ENCODE results near the gene CACNA1D. TPM values are rescaled to one million over a fixed set of nuclear protein-coding genes. Genes with fewer than 3 reads are reported as not detected.
"Not testable (repeated sequence)": the region's sequence is repeated elsewhere in the genome, so short reads cannot be mapped to it uniquely, and the experiment has no call there.

The CACNA1D gene
- total RNA-seq, 1 experiment from 2014 or later = 1.1 TPM

DNA sequence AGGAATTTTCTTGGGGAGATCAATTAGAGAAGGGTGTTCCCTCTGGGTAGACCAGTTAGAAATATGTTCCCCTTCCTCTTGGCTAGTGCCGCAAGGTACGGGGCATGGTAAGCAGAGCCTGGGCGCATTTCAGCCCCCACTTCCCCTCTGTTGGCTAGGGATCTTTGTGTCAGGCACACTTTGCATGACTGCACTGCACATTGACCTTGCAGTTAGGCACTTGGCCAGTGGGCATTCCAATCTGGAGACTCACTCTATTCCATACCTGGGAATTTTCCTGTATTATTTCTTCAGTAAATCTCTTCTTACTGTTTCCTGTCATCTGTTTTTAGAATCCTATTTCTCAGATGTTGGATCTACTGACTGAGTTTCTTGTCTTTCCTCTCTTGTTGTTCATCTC, 30.0 kb upstream of the CACNA1D start:
- DNase-seq (ENCODE audit: low read depth, low spot score) (peak; percentile 18), ATAC-seq (peak; percentile 82)
- TF ChIP-seq JUND (IDR thresholded peaks at IDR 0.05) (0 out of 2 replicates have a peak, but pooled peaks have one; percentile 14), ELF1 (IDR thresholded peaks at IDR 0.05; ENCODE audit: borderline replicate concordance, low read depth) (no peak)
- Histone ChIP-seq H2AFZ (ENCODE audit: low read depth, low read length, poor library complexity, severe bottlenecking) (peak overlapping the region; percentile 61), H3K4me3 (replicated peaks in 1 of 2; ENCODE audit: low read depth in 1 of 2, low read length in 2 of 2) (0 out of 4 replicates have a peak overlapping the region, but pooled peaks of 1 of the 2 experiments have one; percentile 13), H3K36me3 (ENCODE audit: control insufficient read depth in 1 of 2, insufficient read depth in 2 of 2, low read length in 2 of 2) (no peaks in the 10 kb centered on the region), H3K4me1 (ENCODE audit: control insufficient read depth in 1 of 2, insufficient read depth in 2 of 2, low read length in 2 of 2) (peaks cover 7 to 12% of the 10 kb centered on the region in 2 experiments), H3K27ac (ENCODE audit: low read depth, low read length) (no peak overlapping the region), H3K79me2 (ENCODE audit: insufficient read depth, low read length) (no peaks in the 10 kb centered on the region), H4K20me1 (ENCODE audit: insufficient read depth) (no peaks in the 10 kb centered on the region), H3K9me2 (ENCODE audit: insufficient read depth) (no peaks in the 10 kb centered on the region), H3K27me3 (ENCODE audit: insufficient read depth, low read length) (0 out of 2 replicates have a peak, but pooled peaks cover 2% of the 10 kb centered on the region), H3K4me2 (ENCODE audit: low read length) (peak overlapping the region; percentile 54), H3K9me3 (ENCODE audit: control insufficient read depth in 1 of 2, insufficient read depth in 1 of 2, low read depth in 1 of 2, low read length in 2 of 2) (no peaks in the 10 kb centered on the region), H3K9ac (ENCODE audit: low read length) (no peak overlapping the region)
- no TSS peak for BruUV-seq (replicated peaks)
- intact Hi-C loops (cut with micrococcal nuclease) = no loop called here
- CTCF ChIA-PET = no interaction called here
- POLR2A ChIA-PET = no interaction called here
- RAD21 ChIA-PET (ENCODE audit: low non-redundant PET in 1 of 2, low total read pairs in 2 of 2, uncharacterized antibody in 2 of 2, unreplicated experiment in 2 of 2) = no interaction called here

DNA sequence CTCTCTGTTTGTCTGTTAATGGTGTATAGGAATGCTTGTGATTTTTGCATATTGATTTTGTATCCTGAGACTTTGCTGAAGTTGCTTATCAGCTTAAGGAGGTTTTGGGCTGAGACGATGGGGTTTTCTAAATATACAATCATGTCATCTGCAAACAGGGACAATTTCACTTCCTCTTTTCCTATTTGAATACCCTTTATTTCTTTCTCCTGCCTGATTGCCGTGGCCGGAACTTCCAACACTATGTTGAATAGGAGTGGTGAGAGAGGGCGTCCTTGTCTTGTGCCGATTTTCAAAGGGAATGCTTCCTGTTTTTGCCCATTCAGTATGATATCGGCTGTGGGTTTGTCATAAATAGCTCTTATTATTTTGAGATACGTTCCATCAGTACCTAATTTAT, 24.7 kb upstream of the CACNA1D start:
- not testable (repeated sequence) for H3K9ac ChIP-seq (ENCODE audit: low read length)

DNA sequence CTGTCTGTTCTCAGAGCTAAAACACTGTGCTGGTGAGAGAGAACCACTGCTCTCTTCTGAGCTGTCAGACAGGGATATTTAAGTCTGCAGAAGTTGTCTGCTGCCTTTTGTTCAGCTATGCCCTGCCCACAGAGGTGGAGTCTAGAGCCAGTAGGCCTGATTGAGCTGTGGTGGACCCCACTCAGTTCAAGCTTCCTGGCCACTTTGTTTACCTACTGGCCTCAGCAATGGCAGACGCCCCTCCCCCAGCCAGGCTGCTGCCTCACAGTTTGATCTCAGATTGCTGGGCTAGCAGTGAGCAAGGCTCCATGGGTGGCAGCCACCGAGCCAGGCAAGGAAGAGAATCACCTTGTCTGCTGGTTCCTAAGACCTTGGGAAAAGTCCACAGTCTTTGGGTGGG, 21.0 kb upstream of the CACNA1D start:
- H3K9me2 ChIP-seq (ENCODE audit: insufficient read depth) = no peaks in the 10 kb centered on the region
- intact Hi-C loops (cut with micrococcal nuclease) = no loop called here
- no peaks in the 10 kb centered on the region for H3K36me3 ChIP-seq (ENCODE audit: control insufficient read depth in 1 of 2, insufficient read depth in 2 of 2, low read length in 2 of 2)
- H3K4me1 ChIP-seq (ENCODE audit: control insufficient read depth in 1 of 2, insufficient read depth in 2 of 2, low read length in 2 of 2) = no peaks in the 10 kb centered on the region
- H3K27me3 ChIP-seq (ENCODE audit: insufficient read depth, low read length) = no peaks in the 10 kb centered on the region
- no peak overlapping the region for H3K4me2 ChIP-seq (ENCODE audit: low read length)
- ChIA-PET RAD21 (ENCODE audit: low non-redundant PET in 1 of 2, low total read pairs in 2 of 2, uncharacterized antibody in 2 of 2, unreplicated experiment in 2 of 2) (no interaction called here), CTCF (no interaction called here), POLR2A (no interaction called here)
- no TSS peak for BruUV-seq (replicated peaks)
- DNase-seq (ENCODE audit: low read depth, low spot score) (no peak), ATAC-seq (no peak)
- H3K9ac ChIP-seq (ENCODE audit: low read length) = no peak overlapping the region
- no peaks in the 10 kb centered on the region for H3K9me3 ChIP-seq (ENCODE audit: control insufficient read depth in 1 of 2, insufficient read depth in 1 of 2, low read depth in 1 of 2, low read length in 2 of 2)
- no peaks in the 10 kb centered on the region for H3K79me2 ChIP-seq (ENCODE audit: insufficient read depth, low read length)
- H3K27ac ChIP-seq (ENCODE audit: low read depth, low read length) = no peak overlapping the region
- H3K4me3 ChIP-seq (replicated peaks in 1 of 2; ENCODE audit: low read depth in 1 of 2, low read length in 2 of 2) = no peak overlapping the region
- H2AFZ ChIP-seq (ENCODE audit: low read depth, low read length, poor library complexity, severe bottlenecking) = no peak overlapping the region
- H4K20me1 ChIP-seq (ENCODE audit: insufficient read depth) = no peaks in the 10 kb centered on the region
- TF ChIP-seq SIN3A (IDR thresholded peaks at IDR 0.05; ENCODE audit: low read depth) = no peak
- TF ChIP-seq YY1 (IDR thresholded peaks at IDR 0.05; ENCODE audit: extremely low read depth, insufficient replicate concordance, low read depth, low read length) = no peak
- no peak for TF ChIP-seq SRF (IDR thresholded peaks at IDR 0.05; ENCODE audit: low read depth)
- no peak for TF ChIP-seq TCF7L2 (IDR thresholded peaks at IDR 0.05; ENCODE audit: borderline replicate concordance, extremely low read depth, insufficient read depth, insufficient read length)
- TF ChIP-seq SP1 (IDR thresholded peaks at IDR 0.05; ENCODE audit: low read depth) = no peak
- TF ChIP-seq JUND (IDR thresholded peaks at IDR 0.05) = no peak
- no peak for TF ChIP-seq EZH2phosphoT487 (IDR thresholded peaks at IDR 0.05; ENCODE audit: borderline replicate concordance)
- TF ChIP-seq, protein P1, sequence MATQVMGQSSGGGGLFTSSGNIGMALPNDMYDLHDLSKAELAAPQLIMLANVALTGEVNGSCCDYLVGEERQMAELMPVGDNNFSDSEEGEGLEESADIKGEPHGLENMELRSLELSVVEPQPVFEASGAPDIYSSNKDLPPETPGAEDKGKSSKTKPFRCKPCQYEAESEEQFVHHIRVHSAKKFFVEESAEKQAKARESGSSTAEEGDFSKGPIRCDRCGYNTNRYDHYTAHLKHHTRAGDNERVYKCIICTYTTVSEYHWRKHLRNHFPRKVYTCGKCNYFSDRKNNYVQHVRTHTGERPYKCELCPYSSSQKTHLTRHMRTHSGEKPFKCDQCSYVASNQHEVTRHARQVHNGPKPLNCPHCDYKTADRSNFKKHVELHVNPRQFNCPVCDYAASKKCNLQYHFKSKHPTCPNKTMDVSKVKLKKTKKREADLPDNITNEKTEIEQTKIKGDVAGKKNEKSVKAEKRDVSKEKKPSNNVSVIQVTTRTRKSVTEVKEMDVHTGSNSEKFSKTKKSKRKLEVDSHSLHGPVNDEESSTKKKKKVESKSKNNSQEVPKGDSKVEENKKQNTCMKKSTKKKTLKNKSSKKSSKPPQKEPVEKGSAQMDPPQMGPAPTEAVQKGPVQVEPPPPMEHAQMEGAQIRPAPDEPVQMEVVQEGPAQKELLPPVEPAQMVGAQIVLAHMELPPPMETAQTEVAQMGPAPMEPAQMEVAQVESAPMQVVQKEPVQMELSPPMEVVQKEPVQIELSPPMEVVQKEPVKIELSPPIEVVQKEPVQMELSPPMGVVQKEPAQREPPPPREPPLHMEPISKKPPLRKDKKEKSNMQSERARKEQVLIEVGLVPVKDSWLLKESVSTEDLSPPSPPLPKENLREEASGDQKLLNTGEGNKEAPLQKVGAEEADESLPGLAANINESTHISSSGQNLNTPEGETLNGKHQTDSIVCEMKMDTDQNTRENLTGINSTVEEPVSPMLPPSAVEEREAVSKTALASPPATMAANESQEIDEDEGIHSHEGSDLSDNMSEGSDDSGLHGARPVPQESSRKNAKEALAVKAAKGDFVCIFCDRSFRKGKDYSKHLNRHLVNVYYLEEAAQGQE (IDR thresholded peaks at IDR 0.05; ENCODE audit: low read depth) = no peak
- no peak for TF ChIP-seq EGR1 (IDR thresholded peaks at IDR 0.05; ENCODE audit: low read depth)

More for the DNA sequence above, 24.7 kb upstream of the CACNA1D start:
- ATAC-seq; CTCF ChIA-PET; DNase-seq (ENCODE audit: low read depth, low spot score); POLR2A ChIA-PET; H3K27ac ChIP-seq (ENCODE audit: low read depth, low read length); intact Hi-C loops (cut with micrococcal nuclease); H3K36me3 ChIP-seq (ENCODE audit: control insufficient read depth in 1 of 2, insufficient read depth in 2 of 2, low read length in 2 of 2); H3K27me3 ChIP-seq (ENCODE audit: insufficient read depth, low read length); H3K4me2 ChIP-seq (ENCODE audit: low read length); H2AFZ ChIP-seq (ENCODE audit: low read depth, low read length, poor library complexity, severe bottlenecking); H3K9me2 ChIP-seq (ENCODE audit: insufficient read depth); BruUV-seq (replicated peaks); H3K9me3 ChIP-seq (ENCODE audit: control insufficient read depth in 1 of 2, insufficient read depth in 1 of 2, low read depth in 1 of 2, low read length in 2 of 2); H3K4me3 ChIP-seq (replicated peaks in 1 of 2; ENCODE audit: low read depth in 1 of 2, low read length in 2 of 2); RAD21 ChIA-PET (ENCODE audit: low non-redundant PET in 1 of 2, low total read pairs in 2 of 2, uncharacterized antibody in 2 of 2, unreplicated experiment in 2 of 2); H3K79me2 ChIP-seq (ENCODE audit: insufficient read depth, low read length); H3K4me1 ChIP-seq (ENCODE audit: control insufficient read depth in 1 of 2, insufficient read depth in 2 of 2, low read length in 2 of 2); H4K20me1 ChIP-seq (ENCODE audit: insufficient read depth): not testable (repeated sequence)

Measured in HCT116 (cell line).